Small intestine (tissue), 7 donors: Measurements from ENCODE around the gene ACOT8. TPM values are rescaled to one million over a fixed set of nuclear protein-coding genes. Genes with fewer than 3 reads are reported as not detected.

Source experiments
- DNase-seq, 2 donors: peaks; one replicate each; pipeline versions ENCODE4 v3.0.0 to v3.0.0-alpha.2; 2013
- FAIRE-seq: peaks from 2 replicates; lab custom pipeline; 2012; peaks lifted over from hg19 to GRCh38; lab: Jason Lieb, UNC
- H3K27ac ChIP-seq, 3 donors: one replicate each; pipeline ENCODE4 v1.5.1; 2013; ENCODE audit warnings: low read length in 2 of 3, mild to moderate bottlenecking in 2 of 3, control low read depth in 1 of 3, inconsistent platforms in 1 of 3, low read depth in 1 of 3, moderate library complexity in 1 of 3
- H3K27me3 ChIP-seq, 3 donors: one replicate each; pipeline ENCODE4 v1.6.1; 2013; ENCODE audit warnings: low read length in 3 of 3, inconsistent platforms in 1 of 3; ENCODE audit not compliant: control insufficient read depth in 3 of 3, insufficient read depth in 3 of 3
- H3K36me3 ChIP-seq, 3 donors: one replicate each; pipeline ENCODE4 v1.6.1; 2013; ENCODE audit warnings: low read length in 3 of 3, inconsistent platforms in 1 of 3, low read depth in 1 of 3, mild to moderate bottlenecking in 1 of 3, moderate library complexity in 1 of 3; ENCODE audit not compliant: control insufficient read depth in 3 of 3, insufficient read depth in 2 of 3
- H3K4me1 ChIP-seq, 3 donors: one replicate each; pipeline ENCODE4 v1.6.1; 2013; ENCODE audit warnings: low read length in 2 of 3, inconsistent platforms in 1 of 3, low read depth in 1 of 3, mild to moderate bottlenecking in 1 of 3, moderate library complexity in 1 of 3; ENCODE audit not compliant: control insufficient read depth in 3 of 3, insufficient read depth in 2 of 3
- H3K4me3 ChIP-seq, 3 donors: one replicate each; pipeline ENCODE4 v1.5.1; 2013; ENCODE audit warnings: low read length in 3 of 3, control low read depth in 1 of 3, inconsistent platforms in 1 of 3, low read depth in 1 of 3, mild to moderate bottlenecking in 1 of 3, moderate library complexity in 1 of 3
- H3K9me3 ChIP-seq, 2 donors: one replicate each; pipeline ENCODE4 v1.6.1; 2013; ENCODE audit warnings: low read depth in 1 of 2, low read length in 1 of 2; ENCODE audit not compliant: control insufficient read depth in 2 of 2, insufficient read depth in 1 of 2
- WGBS, 3 donors: extraction: QIAGEN DNeasy Blood & Tissue Kit; methylation state at CpG; one replicate each; pipeline ENCODE4 v1.1.7; 2013; 5-methylcytosine and 5-hydroxymethylcytosine counted together
- polyA plus RNA-seq, 4 donors: library from polyadenylated mRNA; stranded (reverse) in 3 of 4; unstranded in 1 of 4; fragments of 200-250 nt in 3 of 4; fragments of 120-200 nt in 1 of 4; gene quantifications; one replicate each; pipeline versions ENCODE4 v1.2.1 to v1.2.3, GENCODE V29; 2013
- donor health status: healthy with polysubstance abuse.
- donor health status: control.
- donor health status: control.
- donor health status: Bipolar disorder and iron deficiency.
- donor health status: healthy.

ACOT8 gene
- polyA plus RNA-seq, 4 donors: 28.6 to 123 (median 47.6) TPM

- Histone ChIP-seq H3K36me3 (no peaks in the 10 kb centered on the region), H3K27ac (peak overlapping the region in 1 of 3 donors; percentile 34), H3K9me3 (no peaks in the 10 kb centered on the region), H3K27me3 (peaks cover 0 to 8% (median 4%) of the 10 kb centered on the region in 3 donors), H3K4me3 (no peak overlapping the region), H3K4me1 (peaks cover 0 to 14% (median 0%) of the 10 kb centered on the region in 3 donors)
- 68 to 87% (median 82%) methylated on average over 6 of the region's 6 CpGs for WGBS, 3 donors
- FAIRE-seq: no peak
- DNase-seq: no peak
These were observed 30.7 kb downstream of the ACOT8 start for GRCh38 chr20:45826381-45827019.

- peak; percentile 73 to 79 for DNase-seq
- Histone ChIP-seq H3K27me3 (peaks cover 0 to 8% (median 4%) of the 10 kb centered on the region in 3 donors), H3K4me3 (peak overlapping the region in 2 of 3 donors; percentile 31 to 35), H3K36me3 (no peaks in the 10 kb centered on the region), H3K27ac (no peak overlapping the region), H3K9me3 (no peaks in the 10 kb centered on the region), H3K4me1 (peaks cover 0 to 14% (median 0%) of the 10 kb centered on the region in 3 donors)
- FAIRE-seq: no peak
- WGBS, 3 donors: 14 to 15% (median 15%) methylated on average over 57 of the region's 57 CpGs
These were observed 33.0 kb downstream of the ACOT8 start for GRCh38 chr20:45823949-45824835.

GRCh38 chr20:45822857-45823256 lies 34.3 kb downstream of the ACOT8 start:
- Histone ChIP-seq H3K4me3 (peak overlapping the region in 1 of 3 donors; percentile 1), H3K27me3 (peaks cover 0 to 8% (median 4%) of the 10 kb centered on the region in 3 donors), H3K9me3 (no peaks in the 10 kb centered on the region), H3K27ac (peak overlapping the region in 1 of 3 donors; percentile 0), H3K4me1 (peaks cover 0 to 14% (median 0%) of the 10 kb centered on the region in 3 donors), H3K36me3 (no peaks in the 10 kb centered on the region)
- FAIRE-seq: no peak
- DNase-seq: peak; percentile 54 to 66
- 3 to 8% (median 7%) methylated on average over 21 to 24 of the region's 24 CpGs for WGBS, 3 donors

- H3K9me3 ChIP-seq: no peaks in the 10 kb centered on the region
- H3K4me1 ChIP-seq: peaks cover 0 to 14% (median 0%) of the 10 kb centered on the region in 3 donors
- H3K36me3 ChIP-seq: peaks cover 0 to 6% (median 0%) of the 10 kb centered on the region in 3 donors
- WGBS, 3 donors: 18 to 60% (median 34%) methylated on average over 2 of the region's 2 CpGs
- FAIRE-seq: no peak
- no peak overlapping the region for H3K27ac ChIP-seq
- peak; percentile 83 to 97 for DNase-seq
- H3K27me3 ChIP-seq: peaks cover 0 to 8% (median 4%) of the 10 kb centered on the region in 3 donors
- no peak overlapping the region for H3K4me3 ChIP-seq
These were observed 35.2 kb downstream of the ACOT8 start for GRCh38 chr20:45821947-45822346.

GRCh38 chr20:45819466-45819865 lies 37.7 kb downstream of the ACOT8 start:
- Histone ChIP-seq H3K9me3 (no peaks in the 10 kb centered on the region), H3K27ac (no peak overlapping the region), H3K27me3 (peaks cover 0 to 8% (median 4%) of the 10 kb centered on the region in 3 donors), H3K4me3 (no peak overlapping the region), H3K4me1 (peaks cover 0 to 14% (median 0%) of the 10 kb centered on the region in 3 donors), H3K36me3 (peaks cover 0 to 16% (median 0%) of the 10 kb centered on the region in 3 donors)
- WGBS, 3 donors: 92 to 97% (median 96%) methylated on average over 4 of the region's 4 CpGs
- no peak for DNase-seq
- no peak for FAIRE-seq

GRCh38 chr20:45818239-45818638 lies 39.0 kb downstream of the ACOT8 start:
- no peak for FAIRE-seq
- WGBS, 3 donors: 83 to 87% (median 85%) methylated on average over 3 of the region's 3 CpGs

GRCh38 chr20:45817376-45818194 lies 39.6 kb downstream of the ACOT8 start:
- Histone ChIP-seq H3K4me3 (no peak overlapping the region), H3K27ac (no peak overlapping the region), H3K9me3 (no peaks in the 10 kb centered on the region), H3K27me3 (no peaks in the 10 kb centered on the region), H3K4me1 (peaks cover 0 to 14% (median 3%) of the 10 kb centered on the region in 3 donors), H3K36me3 (peaks cover 0 to 16% (median 0%) of the 10 kb centered on the region in 3 donors)
- WGBS, 3 donors: 56 to 81% (median 62%) methylated on average over 8 to 9 of the region's 9 CpGs
- no peak for FAIRE-seq
- DNase-seq: no peak

More at GRCh38 chr20:45818239-45818638, 39.0 kb downstream of the ACOT8 start:
- Histone ChIP-seq H3K4me1 (peaks cover 0 to 15% (median under 1%) of the 10 kb centered on the region in 3 donors), H3K36me3 (peaks cover 0 to 16% (median 0%) of the 10 kb centered on the region in 3 donors), H3K4me3 (no peak overlapping the region), H3K27ac (no peak overlapping the region), H3K9me3 (no peaks in the 10 kb centered on the region), H3K27me3 (peaks cover 0 to 2% (median 0%) of the 10 kb centered on the region in 3 donors)
- DNase-seq: no peak
